SK-N-SH (cell line): ENCODE data around the gene SNX2. TPM values are rescaled to one million over a fixed set of nuclear protein-coding genes. Genes with fewer than 3 reads are reported as not detected.

Experiments
- CTCF ChIA-PET: fragments of 300-600, 350-600 bp; formaldehyde crosslinking; extraction: SDS; loops from one replicate; lab custom pipeline; 2021; lab: Yijun Ruan, JAX
- POLR2A ChIA-PET: fragments of 350-600 bp; sonication (Branson Sonifier 250); formaldehyde crosslinking; extraction: SDS; loops from one replicate; lab custom pipeline; 2020; ENCODE audit warnings: antibody characterized with exemption, inconsistent platforms; lab: Yijun Ruan, JAX
- DNase-seq: peaks from one replicate; pipeline ENCODE4 v3.0.0; 2012
- H2AFZ ChIP-seq: fragments of 200-600 bp; sonication (generic); 2 replicates; pipeline ENCODE4 v1.8.1; 2016; ENCODE audit warnings: antibody characterized with exemption, mild to moderate bottlenecking, low read depth
- H3F3A ChIP-seq: fragments of 200-600 bp; sonication (generic); replicated peaks from 2 replicates; pipeline ENCODE3; 2016; ENCODE audit warnings: antibody characterized with exemption, mild to moderate bottlenecking; ENCODE audit not compliant: insufficient read depth
- H3K27ac ChIP-seq, 2 experiments: fragments of 200-500 bp in 1 of 2; fragments of 200-600 bp in 1 of 2; sonication (Bioruptor generic) in 1 of 2; sonication (generic), shearing (Covaris generic) in 1 of 2; 2 replicates each; pipeline versions ENCODE4 v1.5.1 to v1.6.1; 2014 to 2016; ENCODE audit warnings: low read depth in 2 of 2, inconsistent platforms in 1 of 2, low read length in 1 of 2, mild to moderate bottlenecking in 1 of 2, mixed read lengths in 1 of 2
- H3K27me3 ChIP-seq: fragments of 200-600 bp; sonication (generic), shearing (Covaris generic); 2 replicates; pipeline ENCODE4 v1.6.1; 2016; ENCODE audit warnings: mixed run types; ENCODE audit not compliant: insufficient read depth
- H3K36me3 ChIP-seq, 2 experiments: fragments of 200-500 bp in 1 of 2; fragments of 200-600 bp in 1 of 2; sonication (Bioruptor generic) in 1 of 2; sonication (generic) in 1 of 2; replicated peaks in 1 of 2; 2 replicates each; pipeline versions ENCODE3 to v1.5.1; 2014 to 2016; ENCODE audit warnings: low read length in 1 of 2, mild to moderate bottlenecking in 1 of 2; ENCODE audit not compliant: insufficient read depth in 2 of 2, control insufficient read depth in 1 of 2
- H3K4me1 ChIP-seq, 2 experiments: fragments of 200-500 bp in 1 of 2; fragments of 200-600 bp in 1 of 2; sonication (Bioruptor generic) in 1 of 2; sonication (generic), shearing (Covaris generic) in 1 of 2; 2 replicates each; pipeline versions ENCODE4 v1.5.1 to v1.6.1; 2014 to 2016; ENCODE audit warnings: low read depth in 1 of 2, low read length in 1 of 2, mixed run types in 1 of 2; ENCODE audit not compliant: insufficient read depth in 2 of 2, control insufficient read depth in 1 of 2
- H3K4me2 ChIP-seq: fragments of 200-600 bp; sonication (generic), shearing (Covaris generic); 2 replicates; pipeline ENCODE4 v1.6.1; 2017; ENCODE audit warnings: mixed run types
- H3K4me3 ChIP-seq, 2 experiments: fragments of 200-500 bp in 1 of 2; fragments of 200-600 bp in 1 of 2; sonication (Bioruptor generic) in 1 of 2; sonication (generic), shearing (Covaris generic) in 1 of 2; 2 replicates each; pipeline versions ENCODE4 v1.5.1 to v1.8.1; 2014 to 2016; ENCODE audit warnings: low read depth in 2 of 2, inconsistent platforms in 1 of 2, low read length in 1 of 2, mild to moderate bottlenecking in 1 of 2, mixed read lengths in 1 of 2, moderate library complexity in 1 of 2
- H3K79me2 ChIP-seq: fragments of 200-600 bp; sonication (generic); 2 replicates; pipeline ENCODE4 v1.8.1; 2017; ENCODE audit warnings: mild to moderate bottlenecking; ENCODE audit not compliant: insufficient read depth
- H3K9ac ChIP-seq: fragments of 200-600 bp; sonication (generic); 2 replicates; pipeline ENCODE4 v1.6.1; 2017; ENCODE audit warnings: mixed run types
- H3K9me2 ChIP-seq: fragments of 200-600 bp; sonication (generic); 2 replicates; pipeline ENCODE4 v1.6.1; 2017; ENCODE audit warnings: mixed run types
- H3K9me3 ChIP-seq: fragments of 200-600 bp; sonication (generic); 2 replicates; pipeline ENCODE4 v1.6.1; 2017; ENCODE audit warnings: mixed run types, mild to moderate bottlenecking, moderate library complexity
- H4K20me1 ChIP-seq: fragments of 200-600 bp; sonication (generic); 2 replicates; pipeline ENCODE4 v1.6.1; 2017; ENCODE audit warnings: mild to moderate bottlenecking, mixed run types; ENCODE audit not compliant: insufficient read depth
- GATA2 ChIP-seq: sonication (generic); formaldehyde crosslinking; IDR thresholded peaks from 2 replicates; pipeline ENCODE4 v1.5.0; 2020; ENCODE audit warnings: mild to moderate bottlenecking, missing genetic modification reagents
- IRF3 ChIP-seq: fragments of 150-350 bp; IDR thresholded peaks from 2 replicates; pipeline ENCODE4 v1.6.1; 2016; ENCODE audit warnings: mild to moderate bottlenecking, low read depth, low read length
- JUND ChIP-seq: IDR thresholded peaks from 2 replicates; pipeline ENCODE4 v1.4.0; 2012
- RAD21 ChIP-seq: IDR thresholded peaks from 2 replicates; pipeline ENCODE4 v1.6.1; 2012; ENCODE audit warnings: mild to moderate bottlenecking, low read length
- SMC3 ChIP-seq: IDR thresholded peaks from 2 replicates; pipeline ENCODE4 v1.6.1; 2012; ENCODE audit warnings: low read depth, low read length, improper control_type of control experiment
- USF2 ChIP-seq: fragments of 150-350 bp; IDR thresholded peaks from 2 replicates; pipeline ENCODE4 v1.6.1; 2017; ENCODE audit warnings: antibody characterized with exemption, low read length, low read depth, borderline replicate concordance
- WGBS: methylation state at CpG from one replicate; pipeline ENCODE4 v1.1.6; 2017; ENCODE audit warnings: low lambda C conversion rate; 5-methylcytosine and 5-hydroxymethylcytosine counted together
- polyA plus RNA-seq, 3 experiments: library from polyadenylated mRNA; depleted of rRNA; stranded (reverse); fragments of >200 nt; gene quantifications; 2 replicates each; pipeline ENCODE4 v1.2.3, GENCODE V29; 2012

Gene SNX2
- polyA plus RNA-seq, 1 of the 3 experiments (the other 2 are of a cell fraction) = 17.4 TPM

- 81% methylated on average over 2 of the region's 2 CpGs for WGBS
- POLR2A ChIA-PET = no interaction called here
- H3K9ac ChIP-seq = no peak overlapping the region
Measured at GRCh38 chr5:122877518-122877917, 102.6 kb downstream of the SNX2 start.

GRCh38 chr5:122879076-122879475, 104.2 kb downstream of the SNX2 start:
- Histone ChIP-seq H2AFZ (no peak overlapping the region), H3K36me3 (no peaks in the 10 kb centered on the region), H3K27me3 (no peaks in the 10 kb centered on the region), H3K9me2 (no peaks in the 10 kb centered on the region), H3K4me3 (no peak overlapping the region), H3K27ac (no peak overlapping the region), H3F3A (peaks cover 11% of the 10 kb centered on the region), H4K20me1 (no peaks in the 10 kb centered on the region), H3K9ac (no peak overlapping the region), H3K79me2 (peaks cover 5% of the 10 kb centered on the region), H3K4me2 (no peak overlapping the region), H3K4me1 (peaks cover 5 to 24% of the 10 kb centered on the region in 2 experiments; a peak in 2 of 4 replicates), H3K9me3 (no peaks in the 10 kb centered on the region)
- WGBS = 90% methylated on average over 2 of the region's 3 CpGs
- no peak for DNase-seq
- CTCF ChIA-PET = interaction anchor here (1.0 to 2.5 kb wide), 3 partner anchors 14 to 20 kb away, joined by 4 to 11 read pairs (median 5); no protein-coding TSS in a partner anchor
- POLR2A ChIA-PET = no interaction called here
- no peak for TF ChIP-seq RAD21
- no peak for TF ChIP-seq USF2
- TF ChIP-seq GATA2 (CRISPR knock-in tag) = no peak
- no peak for TF ChIP-seq IRF3
- TF ChIP-seq JUND = no peak
- TF ChIP-seq SMC3 = no peak

More at GRCh38 chr5:122877518-122877917, 102.6 kb downstream of the SNX2 start:
- H3K9me2 ChIP-seq = no peaks in the 10 kb centered on the region
- TF ChIP-seq SMC3 = no peak
- H3K27me3 ChIP-seq = no peaks in the 10 kb centered on the region
- peaks cover 11% of the 10 kb centered on the region for H3F3A ChIP-seq
- H3K4me2 ChIP-seq = no peak overlapping the region
- H3K4me1 ChIP-seq = peaks cover 2 to 20% of the 10 kb centered on the region in 2 experiments; a peak in 2 of 4 replicates
- no peak for DNase-seq
- H3K27ac ChIP-seq = no peak overlapping the region
- CTCF ChIA-PET = interaction anchor here (0.6 to 1.6 kb wide), 2 partner anchors 22 to 383 kb away, joined by 3 to 4 read pairs; no protein-coding TSS in a partner anchor
- H3K9me3 ChIP-seq = no peaks in the 10 kb centered on the region
- no peak overlapping the region for H3K4me3 ChIP-seq
- peaks cover 5% of the 10 kb centered on the region for H3K79me2 ChIP-seq
- H2AFZ ChIP-seq = no peak overlapping the region
- no peaks in the 10 kb centered on the region for H4K20me1 ChIP-seq
- no peaks in the 10 kb centered on the region for H3K36me3 ChIP-seq

Other genes with a start within 250 kb of the SNX2 start
- 8.2 and 9.9 TPM in 2 replicates for gene SNX24, start 70.5 kb downstream of the SNX2 start, polyA plus RNA-seq (2012; rRNA removed)